Neutrophil (primary cell): ENCODE results near the gene MVD.

ENCODE experiments used
- H3K27ac ChIP-seq: fragments of 200-600 bp; sonication (generic); 2 replicates; pipeline ENCODE4 v1.5.1; 2016; ENCODE audit warnings: mild to moderate bottlenecking, moderate library complexity
- H3K27me3 ChIP-seq: fragments of 200-600 bp; sonication (generic); 2 replicates; pipeline ENCODE4 v1.6.0; 2016; ENCODE audit warnings: mild to moderate bottlenecking
- H3K36me3 ChIP-seq: fragments of 200-600 bp; sonication (generic); 2 replicates; pipeline ENCODE4 v1.5.1; 2017
- H3K4me1 ChIP-seq, 2 experiments: fragments of 200-600 bp in 1 of 2; sonication (generic) in 1 of 2; 1 replicate in 1 of 2; 2 replicates in 1 of 2; pipeline versions ENCODE4 v1.5.1 to v1.6.1; 2013 to 2016; ENCODE audit warnings: low read depth in 1 of 2, low read length in 1 of 2, mild to moderate bottlenecking in 1 of 2, moderate library complexity in 1 of 2; ENCODE audit not compliant: control insufficient read depth in 1 of 2, insufficient read depth in 1 of 2
- H3K4me3 ChIP-seq, 2 experiments: fragments of 200-600 bp in 1 of 2; sonication (generic) in 1 of 2; 1 replicate in 1 of 2; 2 replicates in 1 of 2; pipeline ENCODE4 v1.5.1; 2013 to 2016; ENCODE audit warnings: low read depth in 1 of 2, low read length in 1 of 2, mild to moderate bottlenecking in 1 of 2, moderate library complexity in 1 of 2
- H3K9me3 ChIP-seq: fragments of 200-600 bp; sonication (generic); 2 replicates; pipeline ENCODE4 v1.5.1; 2016
- CTCF ChIP-seq: fragments of 200-600 bp; sonication (generic); IDR thresholded peaks from 2 replicates; pipeline ENCODE4 v1.5.1; 2016; ENCODE audit warnings: antibody characterized with exemption

MVD gene

GRCh38 chr16:88665570-88665969, 2.7 kb upstream of the MVD start:
- Histone ChIP-seq H3K36me3 (no peaks in the 10 kb centered on the region), H3K9me3 (no peaks in the 10 kb centered on the region), H3K27ac (no peak overlapping the region), H3K4me3 (no peak overlapping the region), H3K4me1 (peaks cover 15 to 16% of the 10 kb centered on the region in 2 experiments), H3K27me3 (peaks cover 18% of the 10 kb centered on the region)
- TF ChIP-seq CTCF = no peak

- Histone ChIP-seq H3K4me1 (peaks cover 15 to 16% of the 10 kb centered on the region in 2 experiments), H3K27me3 (peaks cover 18% of the 10 kb centered on the region), H3K9me3 (no peaks in the 10 kb centered on the region), H3K4me3 (no peak overlapping the region), H3K27ac (no peak overlapping the region), H3K36me3 (no peaks in the 10 kb centered on the region)
- no peak for TF ChIP-seq CTCF
Measured at GRCh38 chr16:88665148-88665547, 2.3 kb upstream of the MVD start.

- Histone ChIP-seq H3K36me3 (no peaks in the 10 kb centered on the region), H3K4me3 (peak overlapping the region; percentile 89 to 98), H3K27ac (peak overlapping the region; percentile 75), H3K4me1 (peaks cover 15 to 16% of the 10 kb centered on the region in 2 experiments), H3K27me3 (peaks cover 18% of the 10 kb centered on the region), H3K9me3 (no peaks in the 10 kb centered on the region)
- TF ChIP-seq CTCF = no peak
Measured at GRCh38 chr16:88662222-88662842, 559 bp downstream of the MVD start.

- Histone ChIP-seq H3K27ac (no peak overlapping the region), H3K4me3 (no peak overlapping the region), H3K36me3 (no peaks in the 10 kb centered on the region), H3K27me3 (peaks cover 18% of the 10 kb centered on the region), H3K4me1 (peaks cover 15 to 16% of the 10 kb centered on the region in 2 experiments), H3K9me3 (no peaks in the 10 kb centered on the region)
- no peak for TF ChIP-seq CTCF
Measured at GRCh38 chr16:88661468-88661867, 1.4 kb downstream of the MVD start.

GRCh38 chr16:88659160-88659559, 3.7 kb downstream of the MVD start:
- TF ChIP-seq CTCF = no peak
- H3K4me1 ChIP-seq = peaks cover 13% of the 10 kb centered on the region in 2 experiments
- peaks cover 18% of the 10 kb centered on the region for H3K27me3 ChIP-seq
- H3K36me3 ChIP-seq = no peaks in the 10 kb centered on the region
- no peak overlapping the region for H3K4me3 ChIP-seq
- no peak overlapping the region for H3K27ac ChIP-seq
- H3K9me3 ChIP-seq = no peaks in the 10 kb centered on the region
